ENCODE data around the gene MUC3A. TPM values are rescaled to one million over a fixed set of nuclear protein-coding genes. Genes with fewer than 3 reads are reported as not detected.

MUC3A gene
- total RNA-seq, 1 donor from 2014 or later: not detected

DNA sequence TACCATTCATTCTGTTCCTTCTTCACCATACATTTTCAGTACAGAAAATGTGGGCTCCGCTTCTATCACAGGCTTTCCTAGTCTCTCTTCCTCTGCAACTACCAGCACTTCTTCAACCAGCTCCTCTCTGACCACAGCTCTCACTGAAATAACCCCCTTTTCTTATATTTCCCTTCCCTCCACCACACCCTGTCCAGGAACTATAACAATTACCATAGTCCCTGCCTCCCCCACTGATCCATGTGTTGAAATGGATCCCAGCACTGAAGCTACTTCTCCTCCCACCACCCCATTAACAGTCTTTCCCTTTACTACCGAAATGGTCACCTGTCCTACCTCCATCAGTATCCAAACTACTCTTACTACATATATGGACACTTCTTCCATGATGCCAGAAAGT is 10.6 kb downstream of the MUC3A start:
- Mint-ChIP-seq H3K9me3 (no peaks in the 10 kb centered on the region), H3K27ac (no peak overlapping the region), H3K4me3 (no peak overlapping the region), H3K4me1 (no peaks in the 10 kb centered on the region), H3K36me3 (ENCODE audit: low read depth) (no peaks in the 10 kb centered on the region), H3K27me3 (peaks cover 15% of the 10 kb centered on the region)
- intact Hi-C loops (cut with micrococcal nuclease): no loop called here
- ChIA-PET POLR2A (no interaction called here), CTCF (no interaction called here)
- DNase-seq (no peak), ATAC-seq (ENCODE audit: low read depth) (no peak)
- TF ChIP-seq CTCF (IDR thresholded peaks at IDR 0.05): no peak

GRCh38 chr7:100962537-100962936 is 13.2 kb downstream of the MUC3A start:
- peaks cover 17% of the 10 kb centered on the region for H3K4me1 Mint-ChIP-seq
- H3K36me3 Mint-ChIP-seq (ENCODE audit: low read depth): no peaks in the 10 kb centered on the region
- H3K27me3 Mint-ChIP-seq: peaks cover 36% of the 10 kb centered on the region
- intact Hi-C loops (cut with micrococcal nuclease): no loop called here
- ChIA-PET CTCF (no interaction called here), POLR2A (no interaction called here)
- no peak overlapping the region for H3K27ac Mint-ChIP-seq
- no peak for TF ChIP-seq CTCF (IDR thresholded peaks at IDR 0.05)
- DNase-seq (no peak), ATAC-seq (ENCODE audit: low read depth) (no peak)
- H3K9me3 Mint-ChIP-seq: no peaks in the 10 kb centered on the region
- no peak overlapping the region for H3K4me3 Mint-ChIP-seq

- ChIA-PET POLR2A (no interaction called here), CTCF (no interaction called here)
- Mint-ChIP-seq H3K4me1 (peaks cover 17% of the 10 kb centered on the region), H3K27ac (no peak overlapping the region), H3K4me3 (no peak overlapping the region), H3K27me3 (peaks cover 44% of the 10 kb centered on the region), H3K9me3 (no peaks in the 10 kb centered on the region), H3K36me3 (ENCODE audit: low read depth) (no peaks in the 10 kb centered on the region)
- no peak for TF ChIP-seq CTCF (IDR thresholded peaks at IDR 0.05)
- no peak for DNase-seq
- intact Hi-C loops (cut with micrococcal nuclease): no loop called here
- ATAC-seq (ENCODE audit: low read depth): no peak
Observed at GRCh38 chr7:100963386-100963785, 14.1 kb downstream of the MUC3A start.

- H3K9me3 Mint-ChIP-seq: no peaks in the 10 kb centered on the region
- intact Hi-C loops (cut with micrococcal nuclease): no loop called here
- H3K36me3 Mint-ChIP-seq (ENCODE audit: low read depth): no peaks in the 10 kb centered on the region
- ChIA-PET POLR2A (no interaction called here), CTCF (no interaction called here)
- DNase-seq (no peak), ATAC-seq (ENCODE audit: low read depth) (no peak)
- peaks cover 17% of the 10 kb centered on the region for H3K4me1 Mint-ChIP-seq
- H3K4me3 Mint-ChIP-seq: no peak overlapping the region
- H3K27me3 Mint-ChIP-seq: peaks cover 49% of the 10 kb centered on the region
- no peak for TF ChIP-seq CTCF (IDR thresholded peaks at IDR 0.05)
- no peak overlapping the region for H3K27ac Mint-ChIP-seq
Observed at GRCh38 chr7:100963874-100964273, 14.5 kb downstream of the MUC3A start.

GRCh38 chr7:100964630-100965029 is 15.3 kb downstream of the MUC3A start:
- intact Hi-C loops (cut with micrococcal nuclease): no loop called here
- Mint-ChIP-seq H3K36me3 (ENCODE audit: low read depth) (no peaks in the 10 kb centered on the region), H3K27ac (no peak overlapping the region), H3K4me1 (peaks cover 17% of the 10 kb centered on the region), H3K4me3 (no peak overlapping the region), H3K9me3 (no peaks in the 10 kb centered on the region), H3K27me3 (peaks cover 56% of the 10 kb centered on the region)
- POLR2A ChIA-PET: no interaction called here
- no peak for ATAC-seq (ENCODE audit: low read depth)
- DNase-seq: no peak
- CTCF ChIA-PET: no interaction called here
- no peak for TF ChIP-seq CTCF (IDR thresholded peaks at IDR 0.05)

All from activated B cell treated with CpG ODN at 0.5 μM for 24 hours (primary cell).